DND-41 (cell line): ENCODE data around the gene GNB3.

Experiments used
- ATAC-seq: fragments of 200-7000 bp; cut with Tn5 transposase; 3 replicates; pipeline ENCODE4 v1.9.1; 2021; ENCODE audit warnings: low read depth; ENCODE audit not compliant: insufficient read depth
- DNase-seq: peaks from one replicate; pipeline ENCODE4 v3.0.0-alpha.2; 2020
- H2AFZ ChIP-seq: 2 replicates; pipeline ENCODE4 v1.6.0; 2012; ENCODE audit warnings: low read depth, low read length
- H3K27ac ChIP-seq: 2 replicates; pipeline ENCODE4 v1.5.1; 2012; ENCODE audit warnings: low read length, inconsistent platforms
- H3K27me3 ChIP-seq: fragments of 200-600 bp; sonication (generic); 2 replicates; pipeline ENCODE4 v1.6.0; 2012; ENCODE audit warnings: low read length, mild to moderate bottlenecking, inconsistent platforms; ENCODE audit not compliant: insufficient read depth, poor library complexity
- H3K36me3 ChIP-seq: 2 replicates; pipeline ENCODE4 v1.5.1; 2012; ENCODE audit warnings: low read length, inconsistent platforms; ENCODE audit not compliant: insufficient read depth
- H3K4me1 ChIP-seq: 2 replicates; pipeline ENCODE4 v1.5.1; 2012; ENCODE audit warnings: mild to moderate bottlenecking, low read length; ENCODE audit not compliant: insufficient read depth
- H3K4me2 ChIP-seq: 2 replicates; pipeline ENCODE4 v1.6.0; 2012; ENCODE audit warnings: mild to moderate bottlenecking, moderate library complexity, low read length, inconsistent platforms; ENCODE audit not compliant: insufficient read depth
- H3K4me3 ChIP-seq, 2 experiments: fragments of 200-600 bp in 1 of 2; shearing (Covaris generic) in 1 of 2; 2 replicates each; pipeline ENCODE4 v1.5.1; 2012 to 2016; ENCODE audit warnings: inconsistent platforms in 2 of 2, low read length in 2 of 2, mild to moderate bottlenecking in 2 of 2, low read depth in 1 of 2, moderate library complexity in 1 of 2
- H3K79me2 ChIP-seq: 2 replicates; pipeline ENCODE4 v1.6.0; 2012; ENCODE audit warnings: low read length, inconsistent platforms; ENCODE audit not compliant: insufficient read depth
- H3K9ac ChIP-seq: 2 replicates; pipeline ENCODE4 v1.6.0; 2012; ENCODE audit warnings: low read depth, mild to moderate bottlenecking, inconsistent platforms, low read length, moderate library complexity
- H3K9me3 ChIP-seq: 2 replicates; pipeline ENCODE4 v1.5.1; 2012; ENCODE audit warnings: low read length, moderate library complexity, mild to moderate bottlenecking, inconsistent platforms; ENCODE audit not compliant: insufficient read depth, severe bottlenecking
- H4K20me1 ChIP-seq: 2 replicates; pipeline ENCODE4 v1.6.0; 2012; ENCODE audit warnings: low read length; ENCODE audit not compliant: insufficient read depth
- EZH2 ChIP-seq: IDR thresholded peaks from 3 replicates; pipeline ENCODE4 v1.6.1; 2012; ENCODE audit warnings: borderline replicate concordance, low read depth, mild to moderate bottlenecking, moderate library complexity, low read length, inconsistent platforms; ENCODE audit not compliant: severe bottlenecking
- TF ChIP-seq, protein P1 (sequence below): IDR thresholded peaks from 2 replicates; pipeline ENCODE4 v1.5.1; 2012; ENCODE audit warnings: borderline replicate concordance, low read length, moderate library complexity, mild to moderate bottlenecking; ENCODE audit not compliant: poor library complexity, severe bottlenecking; ENCODE audit errors: extremely low read depth

Gene GNB3

DNA sequence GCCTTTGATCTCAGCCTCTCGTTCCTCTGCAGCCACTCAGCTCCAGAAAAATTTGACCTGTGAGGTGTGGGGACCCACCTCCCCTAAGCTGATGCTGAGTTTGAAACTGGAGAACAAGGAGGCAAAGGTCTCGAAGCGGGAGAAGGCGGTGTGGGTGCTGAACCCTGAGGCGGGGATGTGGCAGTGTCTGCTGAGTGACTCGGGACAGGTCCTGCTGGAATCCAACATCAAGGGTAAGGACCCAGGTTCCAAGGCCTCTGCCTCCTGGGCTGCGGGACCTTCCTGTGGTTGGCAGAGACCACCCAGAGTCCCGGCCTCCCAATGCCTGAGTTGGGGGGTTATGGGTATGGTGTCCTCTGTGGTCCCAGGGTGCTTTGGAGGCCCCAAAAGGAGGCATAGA lies 23.6 kb upstream of the GNB3 start:
- peaks cover under 1% of the 10 kb centered on the region for H4K20me1 ChIP-seq
- H3K27ac ChIP-seq = no peak overlapping the region
- no peaks in the 10 kb centered on the region for H3K79me2 ChIP-seq
- H3K4me3 ChIP-seq = no peak overlapping the region
- no peaks in the 10 kb centered on the region for H3K36me3 ChIP-seq
- H3K4me2 ChIP-seq = no peak overlapping the region
- no peak overlapping the region for H3K9ac ChIP-seq
- no peaks in the 10 kb centered on the region for H3K9me3 ChIP-seq
- DNase-seq (no peak), ATAC-seq (no peak)
- peaks cover 14% of the 10 kb centered on the region for H3K4me1 ChIP-seq
- H2AFZ ChIP-seq = no peak overlapping the region
- H3K27me3 ChIP-seq = peaks cover 37% of the 10 kb centered on the region
- TF ChIP-seq, protein P1, sequence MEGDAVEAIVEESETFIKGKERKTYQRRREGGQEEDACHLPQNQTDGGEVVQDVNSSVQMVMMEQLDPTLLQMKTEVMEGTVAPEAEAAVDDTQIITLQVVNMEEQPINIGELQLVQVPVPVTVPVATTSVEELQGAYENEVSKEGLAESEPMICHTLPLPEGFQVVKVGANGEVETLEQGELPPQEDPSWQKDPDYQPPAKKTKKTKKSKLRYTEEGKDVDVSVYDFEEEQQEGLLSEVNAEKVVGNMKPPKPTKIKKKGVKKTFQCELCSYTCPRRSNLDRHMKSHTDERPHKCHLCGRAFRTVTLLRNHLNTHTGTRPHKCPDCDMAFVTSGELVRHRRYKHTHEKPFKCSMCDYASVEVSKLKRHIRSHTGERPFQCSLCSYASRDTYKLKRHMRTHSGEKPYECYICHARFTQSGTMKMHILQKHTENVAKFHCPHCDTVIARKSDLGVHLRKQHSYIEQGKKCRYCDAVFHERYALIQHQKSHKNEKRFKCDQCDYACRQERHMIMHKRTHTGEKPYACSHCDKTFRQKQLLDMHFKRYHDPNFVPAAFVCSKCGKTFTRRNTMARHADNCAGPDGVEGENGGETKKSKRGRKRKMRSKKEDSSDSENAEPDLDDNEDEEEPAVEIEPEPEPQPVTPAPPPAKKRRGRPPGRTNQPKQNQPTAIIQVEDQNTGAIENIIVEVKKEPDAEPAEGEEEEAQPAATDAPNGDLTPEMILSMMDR = no peak
- TF ChIP-seq EZH2 = no peak

DNA sequence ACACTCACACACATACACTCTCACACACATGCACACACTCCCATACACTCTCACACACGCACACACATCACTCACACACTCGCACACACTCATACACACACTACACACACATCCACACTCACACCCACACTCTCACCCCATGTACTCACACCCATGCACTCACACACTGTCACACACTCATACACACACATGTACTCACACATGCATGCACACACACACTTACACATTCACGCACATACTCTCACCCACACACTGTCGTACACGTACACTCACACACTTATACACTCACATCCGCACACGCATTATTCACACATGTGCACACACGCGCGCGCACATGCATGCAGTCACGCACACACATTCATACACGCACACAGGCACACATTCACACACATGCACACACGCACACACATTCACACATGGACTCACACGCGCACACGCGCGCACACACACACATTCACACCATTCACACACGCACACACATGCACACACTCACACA lies 23.0 kb upstream of the GNB3 start:
- no peak overlapping the region for H3K4me3 ChIP-seq
- H3K9ac ChIP-seq = no peak overlapping the region
- no peak overlapping the region for H3K27ac ChIP-seq
- H3K36me3 ChIP-seq = no peaks in the 10 kb centered on the region
- TF ChIP-seq EZH2 = no peak
- TF ChIP-seq, protein P1 = no peak
- no peak overlapping the region for H3K4me2 ChIP-seq
- H3K79me2 ChIP-seq = no peaks in the 10 kb centered on the region
- peaks cover 42% of the 10 kb centered on the region for H3K27me3 ChIP-seq
- no peak overlapping the region for H2AFZ ChIP-seq
- no peak for ATAC-seq
- no peak for DNase-seq
- H4K20me1 ChIP-seq = peaks cover 4% of the 10 kb centered on the region
- H3K9me3 ChIP-seq = no peaks in the 10 kb centered on the region
- H3K4me1 ChIP-seq = peaks cover 16% of the 10 kb centered on the region

DNA sequence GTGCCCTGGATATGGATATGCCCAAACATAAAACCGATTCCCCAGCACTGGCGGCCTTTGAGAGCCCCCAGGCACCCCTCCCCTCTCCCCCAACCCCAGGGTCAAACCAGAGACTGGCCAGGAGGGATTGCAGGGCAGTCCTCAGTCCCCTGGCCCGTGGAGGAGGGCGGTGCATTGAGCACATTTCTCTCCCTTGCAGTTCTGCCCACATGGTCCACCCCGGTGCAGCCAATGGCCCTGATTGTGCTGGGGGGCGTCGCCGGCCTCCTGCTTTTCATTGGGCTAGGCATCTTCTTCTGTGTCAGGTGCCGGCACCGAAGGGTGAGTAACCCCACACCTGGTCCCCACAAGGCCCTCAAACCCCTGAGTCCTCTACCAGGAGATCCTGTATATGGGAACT lies 22.5 kb upstream of the GNB3 start:
- Histone ChIP-seq H3K4me2 (no peak overlapping the region), H3K9ac (no peak overlapping the region), H3K79me2 (no peaks in the 10 kb centered on the region), H3K4me3 (no peak overlapping the region), H4K20me1 (peaks cover 4% of the 10 kb centered on the region), H3K27me3 (peaks cover 47% of the 10 kb centered on the region), H3K9me3 (no peaks in the 10 kb centered on the region), H3K4me1 (peaks cover 16% of the 10 kb centered on the region), H3K36me3 (no peaks in the 10 kb centered on the region), H3K27ac (no peak overlapping the region), H2AFZ (no peak overlapping the region)
- TF ChIP-seq EZH2 = no peak
- TF ChIP-seq, protein P1 = no peak
- ATAC-seq (no peak), DNase-seq (no peak)

DNA sequence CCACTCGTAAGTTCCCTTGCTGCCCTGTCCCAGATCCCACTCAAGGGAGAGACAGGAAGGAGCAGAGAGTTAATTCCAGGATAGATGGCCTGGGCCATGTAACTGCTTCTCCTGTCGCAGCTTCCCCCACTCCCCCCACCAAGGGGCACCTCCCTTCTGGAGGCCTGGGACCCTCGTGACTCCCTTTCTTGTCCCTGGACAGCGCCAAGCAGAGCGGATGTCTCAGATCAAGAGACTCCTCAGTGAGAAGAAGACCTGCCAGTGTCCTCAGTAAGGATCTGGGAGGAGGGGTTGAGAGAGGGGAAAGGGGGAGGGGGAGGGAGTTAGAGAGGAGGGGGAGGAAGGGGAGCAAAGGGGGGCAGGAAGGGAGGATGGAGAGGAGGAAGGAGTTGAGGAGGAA lies 22.1 kb upstream of the GNB3 start:
- no peak for ATAC-seq
- H3K9ac ChIP-seq = no peak overlapping the region
- TF ChIP-seq, protein P1 = no peak

More for the DNA sequence above, 22.1 kb upstream of the GNB3 start:
- Histone ChIP-seq H4K20me1 (peaks cover 4% of the 10 kb centered on the region), H3K36me3 (no peaks in the 10 kb centered on the region), H3K4me2 (no peak overlapping the region), H3K4me3 (no peak overlapping the region), H3K9me3 (no peaks in the 10 kb centered on the region), H3K79me2 (no peaks in the 10 kb centered on the region), H3K27ac (no peak overlapping the region), H3K4me1 (peaks cover 16% of the 10 kb centered on the region), H2AFZ (no peak overlapping the region), H3K27me3 (peaks cover 52% of the 10 kb centered on the region)
- DNase-seq = no peak
